HG03457 (cell line): ENCODE results near the gene FRS3.

Experiments
- ATAC-seq: cut with Tn5 transposase; IDR thresholded peaks from one replicate; pipeline ENCODE4 v1.9.1; 2021; ENCODE audit warnings: moderate number of reproducible peaks; ENCODE audit not compliant: unreplicated experiment

FRS3 gene

DNA sequence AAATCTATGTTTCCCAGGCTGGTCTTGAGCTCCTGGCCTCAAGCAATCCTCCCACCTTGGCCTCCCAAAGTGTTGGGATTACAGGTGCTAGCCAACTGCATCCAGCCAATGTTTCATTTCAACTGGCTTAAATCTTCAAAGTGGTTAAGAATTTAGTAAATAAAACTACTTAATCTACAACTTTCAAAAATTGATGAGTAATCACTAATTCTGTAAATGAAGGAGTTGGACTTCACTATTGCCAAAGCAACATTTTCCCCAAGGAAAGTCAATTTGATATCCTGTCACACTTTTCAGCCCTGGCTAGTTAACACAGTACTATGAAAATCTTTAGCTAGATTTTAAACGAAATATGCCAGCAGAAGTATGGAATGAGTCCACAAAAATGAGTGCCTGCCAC, 11.6 kb upstream of the FRS3 start:
- no peak for ATAC-seq

DNA sequence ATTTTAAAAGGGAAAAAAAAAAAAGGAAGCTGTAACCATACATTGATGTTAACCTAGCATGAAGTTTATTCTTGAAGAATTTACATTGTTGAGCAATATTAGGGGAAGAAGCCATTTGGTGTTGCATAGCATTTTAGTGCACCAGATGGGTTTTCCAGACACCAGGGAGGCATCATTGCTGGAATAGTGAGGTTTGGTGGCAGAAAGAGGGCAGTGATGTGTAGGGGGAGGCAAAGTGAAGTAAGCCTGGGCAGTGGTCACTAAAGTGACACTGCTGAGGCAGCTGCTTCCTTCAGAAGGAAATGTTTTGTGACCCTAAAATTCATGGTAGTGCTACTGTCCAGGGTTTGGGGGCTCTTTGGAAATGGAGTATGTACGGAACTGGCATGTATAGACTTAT, 10.3 kb upstream of the FRS3 start:
- no peak for ATAC-seq

DNA sequence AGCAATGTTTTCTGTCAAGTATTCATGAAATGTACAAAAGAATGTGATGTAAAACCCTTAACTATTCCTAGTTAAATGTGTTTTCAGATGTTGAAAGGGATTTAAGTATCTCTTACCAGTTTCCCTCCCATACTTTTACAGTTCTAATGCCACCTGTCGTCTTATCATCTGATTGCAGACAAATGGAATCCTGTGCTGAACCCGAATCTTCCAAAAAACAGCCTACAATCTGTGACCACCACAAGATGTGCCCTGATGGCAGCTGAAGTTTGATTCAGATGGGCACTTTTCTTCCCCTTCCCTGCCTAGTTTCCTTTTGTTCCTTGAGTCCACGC, 9.7 kb upstream of the FRS3 start:
- ATAC-seq = no peak

DNA sequence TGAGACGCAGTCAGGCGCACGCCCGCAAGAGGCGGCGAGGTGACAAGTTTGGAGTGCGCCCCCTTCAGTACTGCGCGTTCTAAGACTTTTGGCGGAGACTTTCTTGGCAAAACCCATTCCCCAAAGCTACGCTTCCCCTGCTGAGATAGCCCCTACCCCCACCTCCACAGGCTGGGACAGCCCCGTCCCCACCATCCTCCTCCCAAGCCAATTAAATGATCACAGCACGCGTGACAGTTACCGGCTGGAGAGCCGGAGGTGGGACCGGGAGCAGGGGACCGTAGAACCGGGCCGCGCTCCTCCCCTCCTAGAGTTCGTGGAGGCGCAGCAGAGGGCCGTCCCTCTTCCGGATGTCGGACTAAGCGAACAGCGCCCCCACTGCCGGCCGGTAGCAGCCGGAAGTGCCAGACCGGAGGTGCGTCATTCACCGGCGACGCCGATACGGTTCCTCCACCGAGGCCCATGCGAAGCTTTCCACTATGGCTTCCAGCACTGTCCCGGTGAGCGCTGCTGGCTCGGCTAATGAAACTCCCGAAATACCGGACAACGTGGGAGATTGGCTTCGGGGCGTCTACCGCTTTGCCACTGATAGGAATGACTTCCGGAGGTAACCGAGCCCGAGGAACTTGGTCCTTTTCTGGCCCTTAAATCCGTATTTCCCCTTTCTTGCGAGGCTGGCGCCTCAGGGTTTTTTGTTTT, 7.7 kb upstream of the FRS3 start, which contains the start of gene TOMM6:
TOMM6 (plus strand) TSS at position 476 of the 699 bp plus-strand sequence; CDS start at position 480, 4 bp downstream.
- ATAC-seq = peak; percentile 56

DNA sequence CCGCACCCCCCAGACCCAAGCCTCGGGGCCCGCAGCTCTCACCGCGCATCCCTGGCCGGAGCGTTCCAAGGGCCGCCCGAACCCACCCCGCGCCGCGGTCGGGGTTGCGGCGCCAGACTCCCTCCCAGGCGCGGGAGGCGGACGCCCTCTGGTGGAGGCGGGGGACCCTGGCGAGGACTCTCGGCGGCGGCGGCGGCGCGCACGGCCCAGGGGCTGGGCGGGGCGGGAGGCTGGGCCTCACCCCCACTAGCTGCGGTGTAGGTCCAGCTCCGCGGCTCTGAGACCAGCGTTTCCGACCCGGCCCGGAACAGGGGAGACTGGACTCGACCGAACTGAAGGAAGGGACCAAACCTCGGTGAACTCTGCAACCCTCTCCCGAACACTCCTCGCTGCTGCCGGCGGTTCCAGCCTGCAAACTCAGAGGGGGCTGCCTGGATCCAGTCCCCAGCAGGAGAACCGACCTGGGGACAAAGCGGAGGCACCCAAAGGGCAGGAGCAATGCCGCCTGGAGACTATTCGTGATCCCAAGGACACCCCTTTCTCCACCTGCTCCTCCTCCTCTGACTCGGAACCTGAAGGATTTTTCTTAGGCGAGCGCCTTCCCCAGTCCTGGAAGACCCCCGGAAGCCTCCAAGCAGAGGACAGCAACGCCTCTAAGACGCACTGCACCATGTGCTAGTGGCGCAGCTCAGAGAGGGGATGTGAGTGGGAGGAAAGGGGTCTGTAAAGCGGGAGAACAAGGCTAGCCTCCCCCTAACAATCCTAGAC, 6.9 kb upstream of the FRS3 start:
- ATAC-seq = peak; percentile 53

DNA sequence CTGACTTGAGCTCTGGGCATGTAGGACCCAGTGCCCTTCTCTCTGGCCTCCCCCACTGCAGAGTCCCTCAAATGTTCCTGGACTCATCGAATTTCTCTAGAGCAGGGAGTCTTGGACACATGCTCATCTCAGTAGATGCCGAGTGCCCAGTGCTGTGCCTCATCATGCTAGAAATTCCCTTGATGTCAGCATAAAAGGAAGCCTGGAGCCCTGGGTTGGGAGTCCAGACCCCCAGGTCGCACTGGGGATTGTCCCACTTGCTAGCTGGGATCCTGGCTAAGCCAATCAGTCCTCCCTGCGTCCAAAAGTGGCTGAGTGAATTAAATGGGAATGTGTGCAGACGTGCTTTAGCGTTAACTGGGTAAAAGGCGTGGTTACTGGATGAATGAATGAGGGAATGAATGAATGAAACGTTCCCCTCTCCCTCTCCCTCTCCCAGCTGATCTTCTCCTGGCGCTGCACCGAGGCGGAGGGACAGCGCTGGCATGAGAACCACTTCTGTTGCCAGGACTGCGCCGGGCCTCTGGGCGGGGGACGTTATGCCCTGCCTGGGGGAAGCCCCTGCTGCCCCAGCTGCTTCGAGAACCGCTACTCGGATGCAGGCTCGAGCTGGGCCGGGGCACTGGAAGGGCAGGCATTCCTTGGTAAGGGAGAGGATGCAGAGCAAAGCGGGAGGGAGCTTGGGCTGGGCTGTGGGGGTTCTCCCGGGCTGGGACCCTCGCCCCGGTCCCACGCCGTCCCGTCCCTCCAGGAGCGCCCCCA, 6.2 kb upstream of the FRS3 start:
- ATAC-seq = no peak

DNA sequence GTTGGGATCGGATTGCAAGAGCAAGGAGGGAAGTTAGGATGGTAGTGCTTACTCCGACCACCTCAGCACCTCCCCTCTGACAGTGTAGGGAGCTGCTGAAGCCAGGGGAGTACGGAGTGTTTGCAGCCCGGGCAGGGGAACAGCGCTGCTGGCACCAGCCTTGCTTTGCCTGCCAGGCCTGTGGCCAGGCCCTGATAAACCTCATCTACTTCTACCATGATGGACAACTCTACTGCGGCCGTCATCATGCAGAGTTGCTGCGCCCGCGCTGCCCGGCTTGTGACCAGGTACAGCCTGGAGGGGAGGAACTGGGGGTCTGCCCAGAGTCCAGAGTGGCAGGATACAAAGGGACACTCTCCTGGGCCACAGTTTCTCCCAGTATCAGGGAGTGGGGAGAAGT, 5.6 kb upstream of the FRS3 start:
- no peak for ATAC-seq

DNA sequence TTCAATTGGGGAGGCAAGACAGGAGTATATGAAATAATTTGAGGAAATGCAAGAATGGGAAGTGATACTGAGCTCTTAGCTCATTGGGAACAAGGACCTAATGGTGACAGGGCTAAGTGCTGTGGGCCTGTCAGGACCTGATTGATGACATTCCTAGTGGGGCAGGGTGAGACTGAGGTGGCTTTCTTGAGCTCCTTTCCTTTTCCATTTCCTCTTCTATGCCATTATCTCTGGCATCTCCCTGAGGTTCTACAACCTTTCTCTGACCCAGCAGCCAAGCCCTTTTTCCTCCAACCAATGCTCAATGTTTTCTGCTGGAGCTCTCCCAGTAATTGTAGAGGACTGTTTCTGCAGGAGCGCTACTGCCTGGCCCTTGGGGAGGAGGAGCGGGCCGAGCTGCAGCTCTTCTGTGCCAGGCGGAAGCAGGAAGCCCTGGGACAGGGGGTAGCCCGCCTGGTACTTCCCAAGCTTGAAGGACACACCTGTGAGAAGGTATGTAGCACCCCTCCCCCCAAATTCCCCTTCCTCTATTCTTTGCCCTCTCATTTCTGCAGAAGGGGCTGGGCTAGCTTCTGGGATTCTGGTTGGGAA, 5.0 kb upstream of the FRS3 start:
- no peak for ATAC-seq

DNA sequence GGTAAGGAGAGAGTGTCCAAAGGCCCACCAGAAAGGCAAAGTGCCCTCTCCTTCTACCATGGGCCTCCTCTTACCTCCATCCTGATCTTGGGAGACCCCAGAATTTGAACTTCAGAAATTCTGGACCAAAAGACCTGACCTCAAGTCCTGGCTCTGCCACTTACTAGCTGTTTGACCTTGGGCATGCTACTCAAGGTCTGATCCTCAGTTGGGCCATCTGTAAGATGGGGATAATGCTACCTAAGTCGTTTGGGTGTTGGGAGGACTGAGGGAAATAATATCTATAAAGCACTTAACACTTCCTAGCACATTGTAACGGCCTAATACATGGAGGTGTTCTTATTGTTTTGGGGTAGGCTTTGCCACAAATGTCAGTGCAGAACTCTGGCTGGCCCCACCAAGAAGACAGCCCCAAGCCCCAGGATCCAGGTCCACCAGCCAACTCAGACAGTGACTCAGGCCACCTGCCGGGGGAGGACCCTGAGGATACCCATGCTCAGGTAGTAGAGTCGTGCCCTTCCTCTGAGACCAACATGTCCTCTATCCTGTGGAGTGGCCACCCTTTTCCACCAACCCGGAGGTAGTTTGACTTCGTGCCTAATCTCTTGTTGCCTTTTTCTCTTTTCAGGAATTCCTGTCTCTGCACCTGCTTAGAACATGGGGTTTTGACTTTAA, 3.5 kb upstream of the FRS3 start:
- ATAC-seq = no peak

DNA sequence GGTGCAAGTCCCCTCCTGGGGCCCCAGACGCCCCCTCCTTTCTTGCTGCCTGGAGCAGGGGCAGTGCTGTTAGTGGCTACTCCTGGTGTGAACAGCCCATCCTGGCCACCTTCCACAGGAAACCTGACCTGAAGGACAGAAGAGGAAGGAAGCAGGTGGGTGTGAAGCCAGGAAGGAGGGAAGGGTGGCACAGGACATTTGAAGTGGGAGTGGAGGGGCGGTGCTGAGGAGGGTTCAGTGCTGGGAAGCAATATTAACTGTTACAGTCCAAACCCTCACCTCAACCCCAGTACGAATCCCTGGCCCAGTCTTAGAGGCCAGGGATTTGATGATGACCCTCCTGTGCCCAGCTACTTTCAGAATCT, 1.6 kb upstream of the FRS3 start:
- no peak for ATAC-seq

DNA sequence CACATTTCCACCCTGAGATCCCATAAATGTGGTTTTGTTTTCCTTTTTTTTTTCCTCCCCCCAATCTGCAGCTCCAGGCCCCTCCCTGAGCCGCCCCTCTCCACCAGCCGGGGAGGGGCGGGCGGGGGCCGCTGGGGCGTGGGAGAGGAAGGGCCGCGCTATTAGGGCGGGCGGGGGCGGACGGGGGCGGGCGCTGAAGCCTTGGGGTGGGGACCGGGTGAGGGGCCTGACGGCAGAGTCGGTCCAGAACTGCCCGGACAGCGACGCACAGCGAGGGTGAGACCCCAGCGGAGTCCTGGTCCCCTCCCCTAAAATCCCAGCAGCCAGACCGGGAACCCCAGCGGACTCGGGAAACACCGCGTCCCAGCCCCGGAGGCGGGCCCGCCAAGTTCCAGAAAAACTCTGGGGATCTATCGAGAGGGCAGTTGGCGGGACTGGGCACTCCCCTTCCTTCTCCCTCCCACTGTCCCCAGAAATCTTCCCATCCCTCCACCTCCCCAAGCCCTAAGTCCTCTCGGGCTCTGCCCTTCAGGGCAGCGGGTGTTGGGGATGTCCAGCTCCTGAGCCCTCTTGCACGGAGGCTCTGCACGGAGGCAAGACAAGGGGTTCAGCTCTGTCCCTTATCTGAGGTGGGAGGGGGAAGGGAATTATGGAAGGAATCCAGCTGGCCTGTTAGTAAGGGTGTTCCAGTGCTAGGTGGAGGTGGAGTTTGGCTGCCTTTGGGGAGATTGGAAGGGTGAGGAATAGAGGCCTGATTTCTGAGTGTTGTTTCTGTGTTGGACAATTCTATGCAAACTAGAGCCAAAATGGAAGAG, 1.1 kb upstream of the FRS3 start, which contains the start of gene PRICKLE4:
PRICKLE4 (plus strand) TSS at position 232 of the 815 bp plus-strand sequence. CDS start 2,692 bp downstream, outside the sequence.
- ATAC-seq = no peak

DNA sequence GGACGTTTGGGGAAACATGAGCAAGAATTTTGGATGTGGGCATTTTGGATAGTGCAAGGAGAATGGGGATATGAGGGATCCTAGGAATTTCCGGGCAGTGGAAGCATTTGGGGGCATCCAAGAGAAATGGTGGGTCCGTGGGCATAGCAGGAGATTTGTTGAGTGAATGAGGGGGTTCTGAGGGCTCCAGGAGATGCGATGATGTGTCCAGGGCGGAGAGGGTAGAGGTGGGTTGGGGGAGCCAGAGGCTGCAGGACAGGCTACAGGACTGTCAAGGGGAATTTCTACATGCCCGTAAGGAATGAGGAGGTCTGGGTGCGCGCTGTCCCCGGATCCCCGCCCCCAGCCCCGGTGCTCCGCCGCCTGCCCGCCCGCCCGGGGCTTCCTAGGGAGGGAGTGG, 364 bp downstream of the FRS3 start:
- ATAC-seq = peak; percentile 15

DNA sequence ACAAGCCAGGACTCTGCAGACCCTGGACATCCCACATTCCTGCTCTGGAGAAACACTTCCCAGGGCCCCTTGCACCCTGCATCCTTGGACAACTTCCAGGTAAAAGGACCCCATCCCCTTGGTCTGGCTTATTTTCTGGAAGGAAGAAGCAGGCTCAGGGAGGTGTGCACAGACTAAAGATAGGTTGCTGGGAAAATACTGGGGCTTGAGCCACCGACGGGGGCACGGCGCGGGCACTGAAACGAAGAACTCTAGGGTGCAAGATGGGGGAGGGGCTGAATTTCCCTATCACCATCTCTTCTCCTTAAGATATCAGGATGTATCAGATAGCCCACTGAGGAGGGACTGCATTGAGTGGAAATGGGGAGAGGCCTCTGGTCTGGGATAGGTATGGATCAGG, 805 bp downstream of the FRS3 start:
- no peak for ATAC-seq

DNA sequence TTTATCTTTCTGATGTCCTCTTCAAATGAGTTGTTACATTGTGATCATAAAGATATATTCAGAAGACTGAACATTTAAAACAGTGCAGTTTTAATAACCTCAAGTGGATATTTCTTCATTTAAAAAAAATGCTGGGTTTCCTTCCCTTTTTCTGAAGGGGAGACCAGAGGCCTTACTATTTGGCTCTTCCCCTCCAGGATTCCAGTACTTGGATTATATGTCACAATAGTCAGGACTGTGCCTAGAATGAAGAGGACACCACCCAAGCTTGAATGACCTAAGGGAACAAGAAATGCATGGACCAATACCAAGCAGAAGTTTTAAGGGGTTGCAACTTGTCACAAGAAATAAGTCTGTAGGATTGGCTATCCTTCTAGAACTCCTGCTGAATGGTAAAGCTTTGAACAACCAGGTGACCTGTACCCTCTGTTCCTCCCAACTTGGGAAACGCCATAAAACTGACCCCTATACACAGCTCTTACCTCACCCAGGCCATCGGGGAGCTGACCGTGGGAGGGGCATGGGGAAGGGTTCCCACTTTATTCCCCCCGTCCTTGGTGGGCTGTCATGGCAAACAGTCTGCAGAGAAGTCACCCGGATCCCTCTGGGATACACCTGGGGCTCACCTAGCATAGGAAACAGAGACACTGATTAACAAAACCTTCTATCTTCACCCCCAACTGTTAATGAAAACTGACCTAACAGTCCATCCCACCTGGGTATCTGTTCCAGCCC, 2.0 kb downstream of the FRS3 start:
- ATAC-seq = no peak

DNA sequence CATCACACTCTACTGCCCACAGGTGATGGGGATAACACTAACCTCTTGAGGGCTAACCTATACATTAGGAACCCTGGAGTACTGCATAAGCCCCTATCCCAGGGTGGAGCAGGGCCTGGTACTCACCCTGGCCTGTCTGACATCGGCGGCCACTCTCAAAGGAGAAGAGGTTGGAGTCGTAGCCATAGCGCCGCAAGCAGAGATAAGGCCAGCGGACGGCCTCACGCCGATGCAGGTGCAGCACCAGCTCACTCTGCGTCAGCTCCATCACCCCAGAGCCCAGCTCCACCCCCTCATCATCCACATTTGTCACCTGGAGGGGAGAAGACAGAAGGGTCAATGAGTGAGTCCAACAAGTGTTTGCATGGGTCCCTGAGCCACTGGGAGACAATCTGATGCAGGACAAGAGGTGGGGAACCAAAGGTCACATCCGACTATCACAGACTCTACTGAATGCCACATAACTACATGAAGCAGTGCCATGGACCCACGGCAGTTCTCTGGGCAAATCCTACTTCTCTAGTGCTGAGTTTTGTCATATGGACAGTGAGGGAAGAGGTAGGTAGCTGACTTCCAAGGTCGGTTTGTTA, 4.3 kb downstream of the FRS3 start:
- ATAC-seq = no peak

DNA sequence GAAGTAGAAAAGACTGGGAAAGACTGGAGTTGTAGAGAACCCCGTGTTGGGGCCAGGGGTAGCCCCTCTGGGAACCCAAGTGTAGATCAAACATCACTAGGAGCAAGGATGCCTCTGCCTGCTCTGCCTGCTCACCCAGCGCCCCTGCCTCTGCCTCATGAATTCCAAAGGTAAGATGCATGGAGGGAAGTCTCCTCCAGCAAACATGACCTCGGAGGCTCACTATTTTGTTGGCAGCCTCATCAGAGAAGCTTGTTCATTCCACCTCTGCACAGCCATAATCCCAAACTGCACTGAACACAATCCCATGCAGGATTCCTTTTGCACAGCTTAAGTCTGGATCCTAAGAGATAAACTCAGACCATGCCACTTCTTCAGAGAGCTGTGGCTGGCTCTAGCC, 4.9 kb downstream of the FRS3 start:
- no peak for ATAC-seq

DNA sequence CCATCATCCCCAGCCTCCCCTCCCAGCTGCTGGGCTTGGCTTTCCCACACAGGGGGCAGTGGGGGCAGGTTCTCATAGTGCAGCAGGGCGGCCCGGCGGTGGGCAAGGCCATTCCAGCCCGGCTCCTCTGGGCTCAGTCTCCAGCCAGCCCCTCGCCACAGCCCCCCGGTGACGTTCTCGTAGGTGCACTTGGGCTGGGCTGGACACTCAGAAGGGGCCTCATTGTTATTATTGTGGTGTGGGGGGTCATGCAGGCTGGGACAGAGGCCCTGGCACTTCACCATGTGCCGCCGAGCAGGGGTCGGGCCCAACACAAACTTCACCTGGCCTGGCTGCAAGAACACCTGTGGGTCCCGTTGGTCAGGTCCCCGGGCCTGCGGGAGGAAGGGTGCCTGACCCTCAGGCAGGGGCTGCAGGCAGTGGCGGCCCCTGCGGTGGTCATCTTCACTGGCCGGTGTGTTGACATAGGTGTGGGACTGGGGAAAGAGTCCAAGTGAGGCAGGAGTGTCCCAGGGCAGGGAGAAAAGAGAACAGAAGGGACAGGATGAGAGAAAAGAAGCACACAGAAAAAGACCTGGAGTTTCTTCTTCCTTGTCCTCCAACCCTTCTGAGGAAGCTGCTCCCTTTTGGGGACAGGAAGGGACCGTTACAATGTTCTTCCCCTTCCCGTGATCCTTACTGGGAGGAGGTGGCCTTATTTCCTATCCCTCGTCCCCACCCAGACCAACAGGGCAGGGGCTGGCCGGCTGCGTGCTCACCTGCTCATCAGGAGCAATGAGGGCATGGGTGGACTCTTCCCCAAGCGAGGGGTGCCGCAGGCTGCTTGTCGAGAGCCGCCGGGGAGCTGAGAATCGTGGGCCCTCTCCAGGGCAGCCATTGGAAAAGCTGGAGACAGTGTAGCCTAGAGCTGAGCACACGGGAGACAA, 8.4 kb downstream of the FRS3 start:
- ATAC-seq = no peak
